Inferior parietal cortex (tissue), 1 donor: ENCODE results near the gene FSHR.

ENCODE experiments used
- DNase-seq: peaks from one replicate; pipeline ENCODE4 v3.0.0-alpha.2; 2016; ENCODE audit errors: extremely low spot score

The FSHR gene

DNA sequence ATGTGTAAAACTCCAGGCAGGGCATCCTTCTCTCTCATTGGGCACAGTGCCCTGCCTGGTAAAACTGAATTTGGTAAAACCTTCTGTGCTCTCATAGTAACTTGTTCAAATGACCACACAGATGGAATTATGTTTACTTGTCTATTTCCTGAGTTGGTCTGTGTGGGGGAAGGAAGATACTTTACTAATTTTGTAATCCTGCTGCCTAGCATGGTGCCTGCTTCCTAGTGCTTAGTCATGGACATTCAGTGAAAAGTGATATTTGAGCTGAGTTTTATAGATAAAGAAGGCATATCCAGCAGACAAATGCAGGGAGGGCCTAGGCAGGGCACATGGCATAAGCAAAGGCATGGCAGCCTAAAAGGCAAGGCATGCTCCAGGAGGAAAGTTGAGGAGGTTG is 199.4 kb downstream of the FSHR start:
- no peak for DNase-seq

DNA sequence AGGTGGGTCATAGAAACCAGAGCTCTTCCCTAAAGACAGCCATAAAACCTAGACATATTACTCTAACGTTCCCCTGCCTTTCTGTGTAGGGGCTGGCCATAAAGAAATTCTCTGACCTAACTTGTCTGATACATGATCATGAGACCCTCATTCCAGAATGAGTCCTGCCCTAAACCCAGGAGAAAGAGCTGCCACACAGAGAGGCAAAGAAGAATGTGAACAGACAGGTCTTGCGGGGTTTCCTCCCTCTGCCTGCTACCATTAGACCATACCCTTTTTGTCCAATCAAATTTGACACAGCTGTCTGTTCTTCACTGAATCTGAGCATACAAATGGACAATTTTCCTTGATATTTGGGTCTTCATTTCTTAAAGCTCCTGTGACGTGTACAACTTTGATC is 200.0 kb downstream of the FSHR start:
- DNase-seq: no peak

DNA sequence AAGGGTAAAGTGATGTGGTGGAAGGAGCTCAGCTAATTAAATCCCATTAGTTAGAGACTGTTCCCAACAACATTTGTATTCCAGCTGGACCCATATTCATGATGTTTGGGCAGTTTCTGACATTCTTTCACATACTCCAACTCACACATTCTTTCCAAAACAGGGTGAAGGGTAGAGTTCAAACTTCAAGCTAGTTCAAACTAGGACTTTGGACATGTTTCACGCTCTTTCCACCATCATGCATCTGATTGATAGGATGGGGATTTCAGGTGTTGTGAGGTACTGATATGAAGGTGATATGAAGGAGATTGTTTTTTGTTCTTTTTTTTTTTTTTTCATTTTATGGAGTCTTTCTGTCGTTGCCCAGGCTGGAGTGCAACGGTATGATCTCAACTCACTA is 201.7 kb downstream of the FSHR start:
- DNase-seq: no peak

DNA sequence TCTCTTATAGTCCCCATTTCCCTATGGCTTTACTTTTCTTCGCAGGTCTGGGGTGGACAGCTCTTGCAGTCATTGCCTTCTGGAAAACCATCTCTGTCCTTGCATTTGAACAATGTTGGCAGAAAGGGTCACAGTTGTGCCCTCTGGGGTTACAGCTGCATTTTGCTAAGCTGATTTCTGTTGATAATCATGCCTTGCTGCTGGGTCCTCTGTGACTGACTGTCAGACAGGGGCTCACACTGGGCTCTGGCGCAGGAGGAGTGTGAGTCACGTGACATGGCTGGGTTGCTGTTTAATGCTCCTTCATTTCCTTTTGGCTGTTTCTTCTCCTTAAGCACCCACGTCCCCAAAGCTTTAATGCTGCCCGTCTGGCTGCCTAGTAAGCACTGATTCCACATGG is 202.2 kb downstream of the FSHR start:
- no peak for DNase-seq

DNA sequence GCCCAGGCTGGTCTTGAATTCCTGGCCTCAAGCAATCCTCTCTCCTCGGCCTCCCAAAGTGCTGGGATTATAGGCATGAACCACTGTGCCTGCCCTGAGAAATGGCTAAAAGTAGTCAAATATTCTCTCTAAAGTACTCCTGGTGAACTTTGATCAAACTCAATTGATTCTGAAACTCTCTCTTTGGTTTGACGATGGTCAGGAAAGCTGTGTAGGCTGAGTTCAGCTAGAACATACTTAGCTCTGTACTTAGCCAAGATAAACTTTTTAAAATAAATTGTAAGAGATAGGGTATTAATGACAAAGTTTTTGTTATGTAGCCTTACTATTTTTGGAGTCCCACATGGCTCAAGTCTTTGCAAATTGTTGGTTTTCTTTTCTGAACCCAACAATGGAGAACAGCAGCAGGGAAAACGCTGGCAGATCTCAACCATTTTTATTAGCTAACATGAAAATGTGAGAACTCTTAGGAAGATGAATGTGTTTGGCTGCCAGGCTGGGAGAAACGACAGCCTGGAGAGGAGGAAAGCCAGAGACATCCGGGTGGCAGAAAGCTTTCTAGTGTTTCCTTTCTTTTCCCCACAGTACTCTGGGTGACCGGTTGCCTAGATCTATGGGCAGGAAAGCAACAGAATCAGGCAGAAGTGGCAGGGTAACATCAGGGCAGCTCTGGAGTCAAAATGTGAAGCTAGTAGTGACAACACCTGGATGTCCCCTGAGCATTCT is 205.8 kb downstream of the FSHR start:
- no peak for DNase-seq

DNA sequence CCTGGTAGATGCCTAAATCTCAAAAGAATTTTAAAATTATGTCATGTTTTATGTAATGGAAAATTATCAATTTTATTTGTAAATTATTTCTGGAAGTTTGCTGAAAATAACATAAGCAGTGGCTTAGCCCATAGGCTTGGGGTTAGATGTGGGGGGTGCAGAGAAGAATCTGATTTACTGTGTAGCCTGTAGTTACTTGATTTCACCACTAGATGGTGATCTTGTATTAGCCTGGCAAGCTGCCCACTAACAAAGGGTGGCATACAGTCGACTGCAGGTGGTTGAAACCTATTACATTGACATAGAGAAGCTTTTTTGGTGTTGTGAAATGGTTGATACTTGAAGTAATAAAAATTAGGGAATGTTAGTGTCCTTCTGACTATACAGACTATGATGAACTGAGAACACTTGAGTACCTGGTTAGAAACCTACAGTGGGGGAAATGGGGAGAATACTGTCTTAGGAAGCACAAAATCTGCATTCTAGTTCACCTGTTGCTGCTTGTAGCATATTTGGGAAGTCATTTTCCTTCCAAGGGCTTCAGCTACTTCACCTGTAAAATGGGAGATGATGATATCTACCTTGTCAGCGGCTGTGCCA is 207.8 kb downstream of the FSHR start:
- DNase-seq: peak; percentile 82

DNA sequence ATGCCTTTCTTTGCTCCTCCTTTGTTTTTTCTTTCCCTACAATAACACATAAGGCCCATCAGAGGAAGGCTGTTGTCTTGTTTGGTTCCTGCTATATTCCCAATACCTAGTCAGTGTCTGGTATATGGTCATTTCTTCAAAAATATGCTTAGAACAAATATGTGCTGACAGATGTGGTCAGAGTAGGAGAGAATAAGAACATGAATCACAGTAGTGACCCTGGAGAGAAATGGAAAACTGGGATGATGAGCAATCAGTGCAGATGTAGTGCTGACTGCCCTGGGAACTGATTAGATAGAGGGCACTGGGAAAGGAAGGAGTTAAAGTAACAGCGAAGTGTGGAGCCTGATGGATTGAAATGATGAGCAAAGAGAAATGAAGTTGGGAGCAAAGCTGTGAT is 209.4 kb downstream of the FSHR start:
- DNase-seq: no peak

DNA sequence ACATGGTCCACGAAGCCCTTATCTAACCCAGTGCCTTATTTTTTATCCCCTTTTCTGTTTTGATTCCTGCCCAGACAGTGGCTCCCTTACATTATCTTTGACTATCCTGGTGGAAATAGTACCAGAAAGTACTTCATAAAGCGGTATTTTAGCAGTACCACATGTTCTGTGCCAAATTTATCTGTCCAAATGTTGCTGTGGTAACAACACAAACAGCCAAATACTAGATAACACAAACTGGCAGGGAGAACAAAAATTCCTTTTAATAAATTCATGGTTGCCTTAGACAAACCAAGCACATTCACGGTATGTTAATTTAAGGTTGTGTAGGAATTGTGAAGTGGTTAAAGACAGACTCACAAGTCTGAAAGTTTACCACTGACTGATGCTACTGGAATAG is 210.9 kb downstream of the FSHR start:
- DNase-seq: peak; percentile 51

DNA sequence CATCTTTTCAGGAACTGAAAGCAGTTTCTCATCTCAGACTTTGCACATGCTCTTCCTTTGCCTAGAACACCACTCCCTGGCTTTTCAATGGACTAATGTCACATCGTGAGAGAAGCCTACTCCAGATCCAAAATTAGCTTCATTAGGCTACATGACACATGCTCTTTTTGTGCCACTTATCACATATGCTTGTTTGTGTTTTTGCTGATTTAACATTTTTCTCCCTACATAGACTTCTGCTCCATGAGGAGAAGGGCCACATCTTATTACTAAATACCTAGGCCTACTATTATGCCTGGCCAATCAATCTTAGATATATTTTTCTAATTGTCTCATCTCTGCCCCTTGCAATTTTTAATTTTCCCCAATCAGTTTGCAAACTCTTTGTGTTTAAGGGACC is 212.4 kb downstream of the FSHR start:
- no peak for DNase-seq

DNA sequence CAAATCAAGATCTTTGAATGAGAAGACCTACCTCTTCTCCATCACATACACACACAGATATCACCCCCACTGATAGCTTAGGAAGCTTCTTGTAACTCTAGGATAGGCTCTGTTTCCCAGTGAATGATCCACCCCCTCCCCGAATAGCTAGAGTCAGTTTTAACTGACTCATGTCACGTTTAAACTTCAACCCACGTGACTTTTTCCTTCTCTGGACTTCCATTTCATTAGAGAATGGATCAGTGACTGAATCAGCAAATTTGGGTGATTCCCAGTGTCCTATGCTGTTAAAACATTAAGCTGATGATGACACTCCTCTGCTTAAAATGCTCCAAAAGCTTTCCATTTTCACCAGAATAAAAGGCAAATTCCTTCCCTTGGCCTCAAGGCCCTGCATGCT is 212.9 kb downstream of the FSHR start:
- no peak for DNase-seq

DNA sequence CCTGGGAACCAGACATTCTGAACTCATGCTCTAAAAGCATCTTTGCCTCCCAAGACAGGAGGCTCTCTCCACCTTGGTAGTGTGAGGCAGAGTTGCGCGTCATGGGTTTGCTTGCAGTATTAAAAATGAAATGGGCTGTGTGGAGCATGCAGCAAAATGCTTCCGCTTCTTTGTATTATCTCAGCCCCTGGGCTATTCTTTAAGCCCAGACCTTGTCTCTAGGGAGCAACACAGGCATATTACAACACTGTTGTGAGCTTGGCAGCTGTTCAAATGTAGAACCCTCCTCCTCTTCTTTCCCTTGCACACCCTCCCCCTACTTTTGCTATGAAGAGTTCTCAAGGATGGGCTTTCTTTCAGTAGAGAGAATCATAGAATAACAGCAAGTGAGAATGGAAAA is 213.7 kb downstream of the FSHR start:
- no peak for DNase-seq

DNA sequence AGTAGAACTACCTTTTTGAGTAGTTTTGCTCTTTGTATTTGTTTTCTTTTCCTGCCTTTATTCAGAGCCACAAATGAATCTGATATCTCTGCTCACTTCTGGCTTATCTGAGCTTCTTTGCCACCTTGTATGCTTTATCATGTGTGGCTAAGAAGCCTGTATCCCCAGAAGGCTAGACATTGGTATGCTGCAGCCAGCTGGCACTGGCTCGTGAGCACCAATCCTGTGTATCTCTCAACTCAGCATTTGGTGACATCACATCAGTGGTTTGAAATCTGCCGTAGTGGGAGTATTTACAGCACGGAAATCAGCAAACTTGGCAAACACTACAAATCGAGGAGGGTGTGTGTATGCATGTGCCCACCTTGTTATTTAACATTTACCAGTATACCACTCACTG is 215.1 kb downstream of the FSHR start:
- DNase-seq: peak; percentile 18

DNA sequence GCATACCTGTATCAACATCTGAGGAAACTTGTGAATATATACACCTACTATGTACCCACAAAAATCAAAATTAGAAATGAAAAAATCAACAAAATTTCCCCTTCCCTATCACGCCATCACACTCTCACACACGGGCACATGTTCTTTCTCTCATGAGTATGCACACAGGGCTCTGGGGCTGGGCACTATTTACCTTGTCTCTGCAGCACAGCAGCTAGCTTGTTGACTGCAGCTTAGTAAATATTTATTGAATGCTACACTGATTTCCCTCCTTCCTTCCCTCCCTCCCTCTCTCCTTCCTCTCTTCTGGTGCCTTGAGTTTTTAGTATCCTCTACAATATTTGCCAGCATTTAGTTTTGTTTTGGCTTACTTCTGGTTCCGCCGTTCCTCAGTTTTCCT is 216.1 kb downstream of the FSHR start:
- no peak for DNase-seq

DNA sequence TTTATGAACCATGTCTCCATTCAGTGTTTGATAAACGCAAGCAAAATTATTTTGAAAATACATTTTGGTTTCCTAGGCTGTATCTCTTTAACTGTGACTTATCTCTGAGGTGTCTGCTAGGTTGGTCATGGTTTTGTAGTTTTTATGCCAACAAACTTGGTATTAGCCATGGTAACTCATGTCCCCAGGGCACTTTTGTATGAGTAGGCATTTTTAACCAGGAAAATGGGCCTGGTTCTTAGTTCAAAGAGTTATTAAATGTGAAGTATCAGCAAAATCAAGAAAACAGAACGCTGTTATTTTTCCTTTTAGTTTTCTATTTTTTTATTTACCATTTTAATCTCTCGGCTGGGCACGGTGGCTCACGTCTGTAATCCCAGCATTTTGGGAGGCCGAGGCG is 219.5 kb downstream of the FSHR start:
- no peak for DNase-seq

DNA sequence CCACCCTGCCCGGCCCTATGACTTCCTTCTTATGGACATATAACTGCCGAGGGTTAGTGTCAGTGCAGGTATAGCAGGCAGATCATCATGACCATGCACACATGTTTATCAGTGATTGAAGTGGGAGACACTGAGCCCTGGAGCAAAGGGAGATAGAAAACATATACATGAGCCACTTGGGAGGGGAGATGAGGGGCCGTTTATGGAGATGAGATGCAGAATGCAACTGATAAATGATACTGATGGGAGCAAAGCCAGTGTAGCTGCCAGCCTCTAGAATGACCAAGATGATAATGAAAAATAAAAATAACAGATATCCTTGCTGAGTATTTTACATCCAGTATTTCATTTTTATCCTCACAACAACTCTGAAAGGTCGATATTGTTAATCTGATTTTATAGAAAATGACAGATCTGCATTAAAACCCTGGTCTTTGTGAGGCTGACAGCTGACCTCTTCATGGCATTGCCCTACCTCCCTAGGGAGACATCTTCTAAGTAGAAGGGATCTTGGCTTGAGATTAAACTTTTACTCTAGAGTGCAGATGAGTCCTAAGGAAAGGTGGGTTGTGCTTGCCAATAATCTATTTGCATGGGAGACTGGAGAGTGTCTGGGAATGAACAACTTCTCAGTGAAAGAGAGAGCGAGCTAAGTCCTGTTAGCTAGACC is 220.4 kb downstream of the FSHR start:
- no peak for DNase-seq

DNA sequence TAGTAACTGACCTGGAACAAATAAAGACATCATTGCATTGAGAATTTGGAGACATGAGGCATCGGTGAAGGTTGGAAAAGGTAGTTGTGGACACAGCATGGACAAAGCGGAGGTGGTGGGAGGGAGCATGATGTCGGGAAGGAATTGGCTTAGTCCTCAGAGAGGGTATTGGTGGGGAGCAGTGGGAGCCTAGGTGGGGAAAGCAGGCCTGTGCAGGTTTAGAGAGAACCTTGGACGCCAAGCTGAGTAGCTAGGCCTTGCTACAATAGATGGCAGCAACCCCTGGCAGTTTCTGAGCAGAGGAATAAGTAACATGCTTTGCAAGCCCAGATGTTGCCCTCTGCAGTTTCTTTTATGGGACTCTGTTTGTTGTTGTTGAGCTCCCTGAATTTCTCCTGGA is 221.6 kb downstream of the FSHR start:
- no peak for DNase-seq

DNA sequence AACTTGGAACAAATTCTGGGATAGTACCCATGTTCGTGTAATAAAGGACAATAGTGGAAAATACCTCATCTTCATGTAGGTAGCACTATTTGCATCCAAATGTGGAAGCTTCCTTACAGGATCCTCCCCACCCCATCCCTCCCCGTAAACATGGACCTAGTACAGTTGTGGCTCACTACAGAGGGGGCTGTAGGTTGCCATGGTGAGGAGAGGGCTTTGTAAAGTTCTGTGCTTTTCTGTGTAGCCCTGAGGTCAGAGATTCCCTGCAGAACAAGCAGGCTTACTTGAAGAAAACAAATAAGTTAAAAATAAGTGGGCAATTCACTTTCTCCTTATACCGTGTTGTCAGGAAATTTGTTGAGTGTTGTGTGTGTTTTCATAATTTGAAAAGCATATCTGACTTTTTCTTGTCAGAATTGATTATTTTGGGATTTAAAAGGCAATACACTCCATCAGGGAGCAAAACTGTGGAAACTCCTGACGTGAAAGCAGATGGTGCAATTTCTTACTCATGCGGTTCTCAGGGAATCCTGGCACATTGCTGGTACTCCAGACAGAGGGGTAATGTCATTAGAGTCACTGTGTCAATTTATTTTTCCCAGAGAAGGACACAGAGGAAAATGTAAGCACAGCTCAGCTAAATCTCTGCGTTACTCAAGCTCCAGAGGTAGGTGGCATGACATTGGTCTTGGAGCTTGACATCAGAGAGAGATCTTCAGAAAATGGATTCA is 224.6 kb downstream of the FSHR start:
- DNase-seq: no peak

DNA sequence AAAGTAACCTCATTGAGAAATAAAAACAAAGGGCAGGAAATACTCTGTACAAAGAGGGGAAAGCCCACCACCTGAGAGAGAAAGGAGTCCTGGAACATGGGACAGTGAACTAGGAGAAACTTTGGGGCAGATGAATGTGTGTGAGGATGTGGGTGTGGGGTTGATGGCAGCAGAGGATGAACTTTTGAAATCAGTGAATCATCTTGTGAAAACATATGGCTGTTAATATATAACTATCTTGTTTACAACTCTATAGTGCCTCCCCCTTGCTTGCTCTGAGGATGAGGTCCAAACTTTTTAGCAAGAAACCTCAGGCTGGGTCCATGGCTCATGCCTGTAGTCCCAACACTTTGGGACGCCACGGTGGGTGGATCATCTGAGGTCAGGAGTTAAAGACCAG is 227.0 kb downstream of the FSHR start:
- no peak for DNase-seq

DNA sequence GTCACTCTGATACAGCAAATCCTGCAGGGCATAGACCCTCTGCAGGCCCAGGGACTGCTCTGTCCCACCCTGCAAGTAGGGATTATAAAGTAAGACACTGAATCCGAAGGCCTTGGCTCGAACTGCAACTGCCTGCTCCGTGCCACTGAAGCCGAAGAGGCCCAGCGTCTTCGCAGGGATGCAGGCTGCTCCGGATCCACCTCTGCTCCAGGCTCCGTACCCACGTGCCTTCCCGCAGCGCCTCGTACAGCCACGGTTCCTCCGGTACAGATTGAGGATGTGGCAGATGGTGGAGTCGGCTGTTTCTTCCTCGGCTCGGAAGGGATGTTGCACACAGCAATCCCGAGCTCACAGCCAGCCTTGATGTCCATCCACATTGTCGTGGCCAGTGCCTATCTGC is 238.4 kb downstream of the FSHR start:
- no peak for DNase-seq

DNA sequence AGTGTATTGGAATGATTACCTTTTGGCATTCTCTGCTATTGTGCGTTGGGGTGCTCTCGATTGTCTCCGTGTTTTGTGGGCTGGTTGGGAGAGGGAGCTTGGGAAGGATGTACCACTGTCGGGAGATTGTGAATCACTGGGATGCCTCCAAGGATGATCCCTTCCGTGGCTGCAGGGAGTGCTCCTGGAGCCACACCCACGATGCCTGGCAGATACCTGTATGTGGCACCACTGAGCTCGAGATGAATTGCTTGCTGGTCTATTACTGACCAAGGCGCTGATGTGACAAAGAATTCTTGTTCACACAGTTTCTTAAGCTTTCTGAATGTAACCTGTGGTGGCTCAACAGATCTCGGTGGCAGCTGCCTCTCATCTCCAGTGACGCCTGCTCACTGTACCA is 239.1 kb downstream of the FSHR start:
- DNase-seq: no peak

DNA sequence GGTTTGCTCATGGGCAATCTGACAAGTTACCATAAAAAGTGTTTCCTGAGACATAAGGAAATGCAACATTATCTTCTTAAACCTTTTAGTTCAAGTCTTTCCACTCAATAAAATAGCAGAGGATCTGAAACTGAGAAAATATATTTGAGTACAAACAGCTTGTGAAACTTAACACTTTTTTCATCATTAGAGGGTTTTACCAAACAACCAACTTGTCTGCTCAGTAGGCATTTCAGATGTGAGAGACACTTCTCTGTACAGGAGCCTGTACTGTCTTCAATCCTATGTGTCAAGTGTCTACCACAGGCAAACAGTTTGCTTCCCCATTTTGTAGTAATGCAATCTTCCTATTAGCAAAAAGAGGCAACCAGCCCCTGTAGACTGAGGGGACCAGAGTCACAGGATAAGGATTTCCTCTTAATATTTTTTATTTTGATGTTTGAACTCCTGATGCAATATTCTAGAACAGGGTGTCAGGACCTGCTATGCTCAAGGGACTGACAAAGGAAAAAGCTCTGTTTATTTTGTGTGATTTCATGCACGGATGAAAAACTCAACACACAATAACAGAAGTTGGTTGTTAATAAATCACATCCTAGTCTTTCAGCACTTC is 239.7 kb downstream of the FSHR start:
- DNase-seq: no peak
